HCT116 (cell line): ENCODE results near the gene ZSWIM7. TPM values are rescaled to one million over a fixed set of nuclear protein-coding genes. Genes with fewer than 3 reads are reported as not detected.

ENCODE experiments used
- ATAC-seq: fragments of 200-7000 bp; cut with Tn5 transposase; 2 replicates; pipeline ENCODE4 v1.9.1; 2020; ENCODE audit warnings: mild to moderate bottlenecking, moderate library complexity
- BruUV-seq: library from RNA; stranded (reverse); fragments of 400-500 nt; replicated peaks from 2 replicates; lab custom pipeline; 2021; lab: Mats Ljungman, UMichigan
- CTCF ChIA-PET: fragments of 300-600 bp; sonication (Branson Sonifier 250); formaldehyde crosslinking; loops from one replicate; lab custom pipeline; 2021; ENCODE audit warnings: antibody characterized with exemption; lab: Charles Lee
- POLR2A ChIA-PET: fragments of 300-600, 350-600 bp; sonication (Branson Sonifier 250); formaldehyde crosslinking; loops from one replicate; lab custom pipeline; 2021; ENCODE audit warnings: antibody characterized with exemption; lab: Charles Lee
- RAD21 ChIA-PET, 2 experiments: fragments of 300-600 bp; sonication (Branson Sonifier 250); formaldehyde crosslinking; loops; one replicate each; lab custom pipeline; 2023; ENCODE audit warnings: low total read pairs in 2 of 2; ENCODE audit not compliant: uncharacterized antibody in 2 of 2, unreplicated experiment in 2 of 2, low non-redundant PET in 1 of 2; lab: Charles Lee
- DNase-seq: peaks from one replicate; pipeline ENCODE4 v3.0.0-alpha.2; 2010; ENCODE audit warnings: low read depth, low spot score
- H2AFZ ChIP-seq: fragments of 200-600 bp; shearing (Covaris generic), sonication (generic); 2 replicates; pipeline ENCODE4 v1.6.1; 2017; ENCODE audit warnings: low read depth, mixed run types, mixed read lengths, antibody characterized with exemption, low read length; ENCODE audit not compliant: poor library complexity, severe bottlenecking
- H3K27ac ChIP-seq: 2 replicates; pipeline ENCODE4 v1.5.1; 2012; ENCODE audit warnings: low read depth, low read length
- H3K27me3 ChIP-seq: fragments of 200-600 bp; sonication (generic); 2 replicates; pipeline ENCODE4 v1.6.1; 2016; ENCODE audit warnings: mixed run types, low read length, mixed read lengths; ENCODE audit not compliant: insufficient read depth
- H3K36me3 ChIP-seq, 2 experiments: fragments of 200-500 bp in 1 of 2; fragments of 200-600 bp in 1 of 2; sonication (Bioruptor generic) in 1 of 2; sonication (generic) in 1 of 2; 2 replicates each; pipeline versions ENCODE4 v1.5.1 to v1.6.1; 2014 to 2016; ENCODE audit warnings: low read length in 2 of 2, inconsistent platforms in 1 of 2, mixed read lengths in 1 of 2, mixed run types in 1 of 2; ENCODE audit not compliant: insufficient read depth in 2 of 2, control insufficient read depth in 1 of 2
- H3K4me1 ChIP-seq, 2 experiments: fragments of 200-600 bp in 1 of 2; sonication (generic) in 1 of 2; 2 replicates each; pipeline versions ENCODE4 v1.5.1 to v1.6.1; 2012 to 2017; ENCODE audit warnings: low read length in 2 of 2, inconsistent platforms in 1 of 2, mild to moderate bottlenecking in 1 of 2, mixed read lengths in 1 of 2, mixed run types in 1 of 2, moderate library complexity in 1 of 2; ENCODE audit not compliant: insufficient read depth in 2 of 2, control insufficient read depth in 1 of 2
- H3K4me2 ChIP-seq: fragments of 200-600 bp; sonication (generic); 2 replicates; pipeline ENCODE4 v1.6.1; 2017; ENCODE audit warnings: mixed run types, low read length, mixed read lengths
- H3K4me3 ChIP-seq, 2 experiments: fragments of 200-600 bp in 1 of 2; sonication (generic) in 1 of 2; replicated peaks in 1 of 2; 2 replicates each; pipeline ENCODE4 v1.5.1; 2011 to 2016; ENCODE audit warnings: low read length in 2 of 2, control low read depth in 1 of 2, low read depth in 1 of 2, mild to moderate bottlenecking in 1 of 2, mixed read lengths in 1 of 2, mixed run types in 1 of 2
- H3K79me2 ChIP-seq: fragments of 200-600 bp; sonication (generic); 2 replicates; pipeline ENCODE4 v1.6.1; 2017; ENCODE audit warnings: mild to moderate bottlenecking, mixed run types, low read length, moderate library complexity, mixed read lengths; ENCODE audit not compliant: insufficient read depth
- H3K9ac ChIP-seq: fragments of 200-600 bp; sonication (generic); 2 replicates; pipeline ENCODE4 v1.6.1; 2016; ENCODE audit warnings: low read length, mixed read lengths
- H3K9me2 ChIP-seq: fragments of 200-600 bp; sonication (generic), shearing (Covaris generic); 2 replicates; pipeline ENCODE4 v1.6.1; 2017; ENCODE audit warnings: mixed run types, mild to moderate bottlenecking, moderate library complexity; ENCODE audit not compliant: insufficient read depth
- H3K9me3 ChIP-seq, 2 experiments: fragments of 200-500 bp in 1 of 2; fragments of 200-600 bp in 1 of 2; sonication (Bioruptor generic) in 1 of 2; sonication (generic) in 1 of 2; 2 replicates each; pipeline ENCODE4 v1.6.1; 2014 to 2017; ENCODE audit warnings: low read length in 2 of 2, mixed read lengths in 2 of 2, inconsistent platforms in 1 of 2, low read depth in 1 of 2, mild to moderate bottlenecking in 1 of 2, mixed run types in 1 of 2, moderate library complexity in 1 of 2; ENCODE audit not compliant: control insufficient read depth in 1 of 2, insufficient read depth in 1 of 2
- H4K20me1 ChIP-seq: fragments of 200-600 bp; sonication (generic), shearing (Covaris generic); 2 replicates; pipeline ENCODE4 v1.6.1; 2017; ENCODE audit warnings: mixed run types, mild to moderate bottlenecking, moderate library complexity; ENCODE audit not compliant: insufficient read depth
- CBX3 ChIP-seq: IDR thresholded peaks from 2 replicates; pipeline ENCODE4 v1.6.1; 2012; ENCODE audit warnings: low read depth
- CEBPB ChIP-seq: IDR thresholded peaks from 2 replicates; pipeline ENCODE4 v1.6.1; 2012; ENCODE audit warnings: low read depth
- EGR1 ChIP-seq: IDR thresholded peaks from 2 replicates; pipeline ENCODE4 v1.6.1; 2012; ENCODE audit warnings: low read depth
- ELF1 ChIP-seq: IDR thresholded peaks from 2 replicates; pipeline ENCODE4 v1.6.1; 2012; ENCODE audit warnings: low read depth, borderline replicate concordance
- EZH2 ChIP-seq: fragments of 200-600 bp; sonication (generic); IDR thresholded peaks from 2 replicates; pipeline ENCODE4 v1.6.1; 2017; ENCODE audit warnings: antibody characterized with exemption, mixed run types
- MAX ChIP-seq: IDR thresholded peaks from 2 replicates; pipeline ENCODE4 v1.6.1; 2012
- SIN3A ChIP-seq: IDR thresholded peaks from 2 replicates; pipeline ENCODE4 v1.6.1; 2012; ENCODE audit warnings: low read depth
- SP1 ChIP-seq: IDR thresholded peaks from 2 replicates; pipeline ENCODE4 v1.6.1; 2012; ENCODE audit warnings: low read depth
- TCF7L2 ChIP-seq: IDR thresholded peaks from 2 replicates; pipeline ENCODE4 v1.7.0; 2011; ENCODE audit warnings: borderline replicate concordance, inconsistent platforms; ENCODE audit not compliant: insufficient read depth, insufficient read length; ENCODE audit errors: extremely low read depth
- YY1 ChIP-seq: IDR thresholded peaks from 2 replicates; pipeline ENCODE4 v1.6.1; 2011; ENCODE audit warnings: low read length, low read depth, moderate library complexity, mild to moderate bottlenecking; ENCODE audit not compliant: insufficient replicate concordance; ENCODE audit errors: extremely low read depth
- ZFX ChIP-seq: fragments of 450-650 bp; IDR thresholded peaks from 2 replicates; pipeline ENCODE4 v1.6.1; 2017
- ZNF274 ChIP-seq: fragments of 200-500 bp; sonication (Bioruptor generic); IDR thresholded peaks from 2 replicates; pipeline ENCODE4 v1.6.1; 2014; ENCODE audit warnings: mild to moderate bottlenecking, low read depth, low read length, inconsistent platforms
- intact Hi-C: fragments of 100-400 bp; cut with micrococcal nuclease; formaldehyde crosslinking; loops from 2 replicates; pipeline ENCODE4 v1.10.0; 2022
- total RNA-seq: library from RNA; stranded (reverse); gene quantifications from one replicate; pipeline ENCODE4 v1.2.1, GENCODE V29; 2021; ENCODE audit not compliant: unreplicated experiment
- TF ChIP-seq, protein P1 (sequence below): IDR thresholded peaks from 2 replicates; pipeline ENCODE4 v1.6.1; 2012; ENCODE audit warnings: low read depth

The ZSWIM7 gene
- total RNA-seq, 1 experiment from 2014 or later: 33.5 TPM

DNA sequence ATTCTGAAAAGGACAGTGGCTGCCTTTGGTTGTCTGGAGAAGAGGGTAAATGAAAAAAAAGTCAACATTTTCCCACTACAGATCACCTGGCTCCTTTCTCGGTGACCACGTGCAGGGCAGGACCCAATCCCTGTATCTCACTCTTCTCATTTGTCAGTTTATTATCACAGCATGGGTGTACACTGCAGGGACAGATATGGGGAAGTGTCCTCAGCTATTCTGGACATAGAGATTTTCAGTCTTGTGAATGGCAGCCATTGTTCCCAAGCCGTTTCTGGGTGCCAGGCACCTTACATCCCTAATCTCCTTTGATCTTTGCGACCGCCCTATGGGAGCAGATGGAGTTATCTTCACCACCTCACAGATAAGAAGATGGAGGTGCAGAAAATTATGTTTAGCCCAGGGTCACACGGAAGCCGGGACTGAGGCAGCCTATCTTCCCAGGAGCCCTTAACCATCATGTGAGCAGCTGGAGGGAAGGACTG, 47.4 kb downstream of the ZSWIM7 start:
- DNase-seq: no peak
- H3K79me2 ChIP-seq: peaks cover 99% of the 10 kb centered on the region
- CTCF ChIA-PET: no interaction called here
- H3K9ac ChIP-seq: peak overlapping the region; percentile 79
- H3K27ac ChIP-seq: peak overlapping the region; percentile 51
- H3K4me1 ChIP-seq: peaks cover 65 to 92% of the 10 kb centered on the region in 2 experiments
- H4K20me1 ChIP-seq: no peaks in the 10 kb centered on the region
- H3K4me2 ChIP-seq: peak overlapping the region; percentile 80; the same call in 1 of the 2 replicates
- peaks cover 0 to 12% of the 10 kb centered on the region in 2 experiments; a peak in 1 of 4 replicates for H3K36me3 ChIP-seq
- H2AFZ ChIP-seq: no peak overlapping the region
- TF ChIP-seq ZFX (no peak), ELF1 (no peak), MAX (no peak), YY1 (no peak), TCF7L2 (no peak), CBX3 (no peak), EZH2 (no peak), ZNF274 (no peak), EGR1 (no peak), SIN3A (no peak), SP1 (no peak), CEBPB (no peak)
- TF ChIP-seq, protein P1, sequence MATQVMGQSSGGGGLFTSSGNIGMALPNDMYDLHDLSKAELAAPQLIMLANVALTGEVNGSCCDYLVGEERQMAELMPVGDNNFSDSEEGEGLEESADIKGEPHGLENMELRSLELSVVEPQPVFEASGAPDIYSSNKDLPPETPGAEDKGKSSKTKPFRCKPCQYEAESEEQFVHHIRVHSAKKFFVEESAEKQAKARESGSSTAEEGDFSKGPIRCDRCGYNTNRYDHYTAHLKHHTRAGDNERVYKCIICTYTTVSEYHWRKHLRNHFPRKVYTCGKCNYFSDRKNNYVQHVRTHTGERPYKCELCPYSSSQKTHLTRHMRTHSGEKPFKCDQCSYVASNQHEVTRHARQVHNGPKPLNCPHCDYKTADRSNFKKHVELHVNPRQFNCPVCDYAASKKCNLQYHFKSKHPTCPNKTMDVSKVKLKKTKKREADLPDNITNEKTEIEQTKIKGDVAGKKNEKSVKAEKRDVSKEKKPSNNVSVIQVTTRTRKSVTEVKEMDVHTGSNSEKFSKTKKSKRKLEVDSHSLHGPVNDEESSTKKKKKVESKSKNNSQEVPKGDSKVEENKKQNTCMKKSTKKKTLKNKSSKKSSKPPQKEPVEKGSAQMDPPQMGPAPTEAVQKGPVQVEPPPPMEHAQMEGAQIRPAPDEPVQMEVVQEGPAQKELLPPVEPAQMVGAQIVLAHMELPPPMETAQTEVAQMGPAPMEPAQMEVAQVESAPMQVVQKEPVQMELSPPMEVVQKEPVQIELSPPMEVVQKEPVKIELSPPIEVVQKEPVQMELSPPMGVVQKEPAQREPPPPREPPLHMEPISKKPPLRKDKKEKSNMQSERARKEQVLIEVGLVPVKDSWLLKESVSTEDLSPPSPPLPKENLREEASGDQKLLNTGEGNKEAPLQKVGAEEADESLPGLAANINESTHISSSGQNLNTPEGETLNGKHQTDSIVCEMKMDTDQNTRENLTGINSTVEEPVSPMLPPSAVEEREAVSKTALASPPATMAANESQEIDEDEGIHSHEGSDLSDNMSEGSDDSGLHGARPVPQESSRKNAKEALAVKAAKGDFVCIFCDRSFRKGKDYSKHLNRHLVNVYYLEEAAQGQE: no peak
- H3K9me3 ChIP-seq: no peaks in the 10 kb centered on the region
- no peak for ATAC-seq
- H3K4me3 ChIP-seq: no peak overlapping the region
- BruUV-seq: no TSS peak
- intact Hi-C loops: no loop called here
- POLR2A ChIA-PET: interaction anchor here (2.1 kb wide), 1 partner anchor 7 kb away, joined by 5 read pairs; the partner anchor contains the start of gene ADORA2B
- RAD21 ChIA-PET: interaction anchor here in 1 of 2 experiments (0.5 to 0.6 kb wide), 2 partner anchors 12 to 47 kb away, joined by 3 to 5 read pairs; no protein-coding TSS in a partner anchor
- no peaks in the 10 kb centered on the region for H3K27me3 ChIP-seq
- H3K9me2 ChIP-seq: no peaks in the 10 kb centered on the region
